Glutamatergic neuron (in vitro differentiated cells): ENCODE results near the gene MAT2B. TPM values are rescaled to one million over a fixed set of nuclear protein-coding genes. Genes with fewer than 3 reads are reported as not detected.

Experiments used
- DNase-seq: peaks from one replicate; pipeline ENCODE4 v3.0.0; 2022
- H3K27ac Mint-ChIP-seq: one replicate; pipeline ENCODE4 v1.8.0; 2020; ENCODE audit warnings: mild to moderate bottlenecking, mixed read lengths, inconsistent platforms; ENCODE audit not compliant: unreplicated experiment
- H3K27me3 Mint-ChIP-seq: one replicate; pipeline ENCODE4 v1.8.0; 2020; ENCODE audit warnings: mild to moderate bottlenecking, moderate library complexity, mixed read lengths, inconsistent platforms; ENCODE audit not compliant: unreplicated experiment
- H3K36me3 Mint-ChIP-seq: one replicate; pipeline ENCODE4 v1.8.0; 2020; ENCODE audit warnings: mild to moderate bottlenecking, mixed read lengths, inconsistent platforms; ENCODE audit not compliant: unreplicated experiment
- H3K4me1 Mint-ChIP-seq: one replicate; pipeline ENCODE4 v1.8.0; 2020; ENCODE audit warnings: mild to moderate bottlenecking, low read depth, mixed read lengths, inconsistent platforms; ENCODE audit not compliant: unreplicated experiment
- H3K4me3 Mint-ChIP-seq: one replicate; pipeline ENCODE4 v1.8.0; 2020; ENCODE audit warnings: mild to moderate bottlenecking, mixed read lengths, inconsistent platforms; ENCODE audit not compliant: unreplicated experiment
- H3K9me3 Mint-ChIP-seq: one replicate; pipeline ENCODE4 v1.8.0; 2020; ENCODE audit warnings: mild to moderate bottlenecking, moderate library complexity, mixed read lengths, inconsistent platforms; ENCODE audit not compliant: unreplicated experiment
- long read RNA-seq: library from polyadenylated mRNA; unstranded; transcript quantifications from one replicate; pipeline ENCODE4 v2.0.0, GENCODE V29; 2020; ENCODE audit not compliant: unreplicated experiment
- total RNA-seq: library from RNA; stranded (reverse); fragmentation: NEBNext Ultra II Directional; extraction: Animal tissue kit (Norgen Biotek cat#: 25700); gene quantifications from one replicate; pipeline ENCODE4 v1.2.1, GENCODE V29; 2021; ENCODE audit not compliant: unreplicated experiment
- TF ChIP-seq, protein P1 (sequence below): fragments of 200-600 bp; sonication (generic); IDR thresholded peaks from one replicate; pipeline ENCODE4 v1.5.0; 2021; ENCODE audit not compliant: partially characterized antibody, unreplicated experiment

Gene MAT2B
- total RNA-seq = 23.1 TPM
- long read RNA-seq, transcript MAT2B-202 (7 exons, 2,103 nt) = major isoform, 19 of 27 reads
- long read RNA-seq, partial matches to known transcripts = 3 of 27 reads
- long read RNA-seq, other reads (novel, unspliced or antisense) = 3 of 27 reads

DNA sequence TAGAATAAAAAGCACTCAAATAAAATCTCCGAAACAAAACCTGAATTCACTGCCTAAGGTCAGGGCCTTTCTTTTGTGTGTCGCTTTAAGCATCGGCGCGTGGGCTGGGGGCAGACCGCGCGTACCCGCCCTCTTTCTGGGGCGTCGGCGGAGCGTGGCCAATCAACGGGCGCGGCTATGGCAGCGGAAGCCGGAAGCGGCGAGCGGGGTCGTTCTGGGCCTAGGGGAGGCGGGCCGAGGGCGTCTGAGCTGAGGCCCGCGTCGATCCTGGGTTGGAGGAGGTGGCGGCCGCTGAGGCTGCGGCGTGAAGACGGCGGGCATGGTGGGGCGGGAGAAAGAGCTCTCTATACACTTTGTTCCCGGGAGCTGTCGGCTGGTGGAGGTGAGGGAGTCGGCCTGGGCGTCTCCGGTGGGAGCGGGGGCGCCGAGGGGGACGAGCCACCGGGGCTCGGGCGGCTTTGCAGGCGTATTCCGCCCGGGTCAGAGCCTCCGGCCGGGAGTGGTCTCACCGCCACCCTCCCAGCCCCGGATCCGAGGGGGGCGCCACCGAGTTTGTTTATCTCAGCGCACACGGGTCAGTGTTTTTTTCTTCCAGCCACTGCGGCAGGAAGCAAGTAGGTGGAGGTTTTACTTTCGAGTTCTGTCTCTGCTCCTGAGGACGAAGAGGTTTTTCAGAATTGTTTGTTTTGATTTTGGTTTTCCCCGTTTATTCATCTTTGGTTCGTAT is at the start of gene MAT2B:
Gene MAT2B (plus strand): TSS at position 252 of the 727 bp plus-strand sequence. CDS start 68 bp downstream, at position 320.
- DNase-seq = peak; percentile 97
- Mint-ChIP-seq H3K27ac (peak within 1 kb of the TSS; percentile 96), H3K27me3 (no peaks in the 10 kb centered on the region), H3K4me3 (peak within 1 kb of the TSS; percentile 90), H3K4me1 (peaks cover 7% of the 10 kb centered on the region), H3K36me3 (no peaks in the 10 kb centered on the region), H3K9me3 (peaks cover 13% of the 10 kb centered on the region)
- TF ChIP-seq, protein P1, sequence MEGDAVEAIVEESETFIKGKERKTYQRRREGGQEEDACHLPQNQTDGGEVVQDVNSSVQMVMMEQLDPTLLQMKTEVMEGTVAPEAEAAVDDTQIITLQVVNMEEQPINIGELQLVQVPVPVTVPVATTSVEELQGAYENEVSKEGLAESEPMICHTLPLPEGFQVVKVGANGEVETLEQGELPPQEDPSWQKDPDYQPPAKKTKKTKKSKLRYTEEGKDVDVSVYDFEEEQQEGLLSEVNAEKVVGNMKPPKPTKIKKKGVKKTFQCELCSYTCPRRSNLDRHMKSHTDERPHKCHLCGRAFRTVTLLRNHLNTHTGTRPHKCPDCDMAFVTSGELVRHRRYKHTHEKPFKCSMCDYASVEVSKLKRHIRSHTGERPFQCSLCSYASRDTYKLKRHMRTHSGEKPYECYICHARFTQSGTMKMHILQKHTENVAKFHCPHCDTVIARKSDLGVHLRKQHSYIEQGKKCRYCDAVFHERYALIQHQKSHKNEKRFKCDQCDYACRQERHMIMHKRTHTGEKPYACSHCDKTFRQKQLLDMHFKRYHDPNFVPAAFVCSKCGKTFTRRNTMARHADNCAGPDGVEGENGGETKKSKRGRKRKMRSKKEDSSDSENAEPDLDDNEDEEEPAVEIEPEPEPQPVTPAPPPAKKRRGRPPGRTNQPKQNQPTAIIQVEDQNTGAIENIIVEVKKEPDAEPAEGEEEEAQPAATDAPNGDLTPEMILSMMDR = peak; percentile 43

DNA sequence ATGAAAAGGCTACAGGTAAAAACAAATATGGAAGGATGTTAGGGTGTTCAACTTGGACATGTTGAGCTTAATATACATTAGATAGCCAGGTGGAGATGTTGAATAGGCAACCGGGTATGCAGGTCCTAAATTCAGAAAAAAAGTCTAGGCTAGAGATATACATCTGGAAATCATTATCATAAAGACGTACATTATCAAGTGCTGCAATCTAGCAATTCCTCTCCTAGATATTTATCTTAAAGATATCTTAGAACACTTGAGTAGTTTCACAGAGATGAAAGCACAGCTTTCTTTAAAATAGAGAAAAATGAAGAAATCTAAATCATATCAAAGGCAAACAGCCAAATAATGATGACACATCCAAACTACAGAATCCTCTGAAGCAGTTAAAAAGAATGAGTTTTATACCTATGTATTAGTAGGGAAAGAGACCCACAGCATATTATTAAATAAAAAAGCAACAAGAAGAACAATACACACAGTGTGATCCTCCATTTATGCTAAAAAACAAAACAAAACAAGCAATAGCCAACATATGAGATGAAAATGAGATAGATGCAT is 49.3 kb upstream of the MAT2B start:
- Mint-ChIP-seq H3K4me1 (peaks cover 4% of the 10 kb centered on the region), H3K36me3 (peaks cover 4% of the 10 kb centered on the region), H3K9me3 (peaks cover 8% of the 10 kb centered on the region), H3K27me3 (peaks cover 6% of the 10 kb centered on the region), H3K27ac (no peak overlapping the region), H3K4me3 (no peak overlapping the region)
- TF ChIP-seq, protein P1 = no peak
- no peak for DNase-seq

DNA sequence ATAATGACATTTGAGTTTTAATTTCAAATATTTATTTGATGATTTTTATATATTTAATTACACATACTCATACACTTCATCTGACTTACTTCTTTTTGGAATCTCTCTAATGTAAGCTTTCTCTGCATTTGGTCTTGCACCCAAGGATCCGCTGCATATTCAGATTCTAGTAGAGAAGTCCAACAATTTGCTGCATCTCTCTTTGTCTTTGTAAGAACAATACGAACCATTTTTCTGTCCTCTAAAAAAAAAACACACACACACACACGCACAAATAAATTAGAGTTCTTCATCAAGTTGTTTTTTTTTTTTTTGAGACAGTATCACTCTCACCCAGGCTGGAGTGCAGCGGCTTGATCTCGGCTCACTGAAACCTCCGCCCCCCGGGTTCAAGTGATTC is 48.6 kb upstream of the MAT2B start:
- H3K36me3 Mint-ChIP-seq = peaks cover 4% of the 10 kb centered on the region
- H3K4me3 Mint-ChIP-seq = no peak overlapping the region
- peaks cover 8% of the 10 kb centered on the region for H3K9me3 Mint-ChIP-seq
- peaks cover 6% of the 10 kb centered on the region for H3K27me3 Mint-ChIP-seq
- peaks cover 4% of the 10 kb centered on the region for H3K4me1 Mint-ChIP-seq
- H3K27ac Mint-ChIP-seq = no peak overlapping the region
- TF ChIP-seq, protein P1 = no peak
- DNase-seq = no peak

DNA sequence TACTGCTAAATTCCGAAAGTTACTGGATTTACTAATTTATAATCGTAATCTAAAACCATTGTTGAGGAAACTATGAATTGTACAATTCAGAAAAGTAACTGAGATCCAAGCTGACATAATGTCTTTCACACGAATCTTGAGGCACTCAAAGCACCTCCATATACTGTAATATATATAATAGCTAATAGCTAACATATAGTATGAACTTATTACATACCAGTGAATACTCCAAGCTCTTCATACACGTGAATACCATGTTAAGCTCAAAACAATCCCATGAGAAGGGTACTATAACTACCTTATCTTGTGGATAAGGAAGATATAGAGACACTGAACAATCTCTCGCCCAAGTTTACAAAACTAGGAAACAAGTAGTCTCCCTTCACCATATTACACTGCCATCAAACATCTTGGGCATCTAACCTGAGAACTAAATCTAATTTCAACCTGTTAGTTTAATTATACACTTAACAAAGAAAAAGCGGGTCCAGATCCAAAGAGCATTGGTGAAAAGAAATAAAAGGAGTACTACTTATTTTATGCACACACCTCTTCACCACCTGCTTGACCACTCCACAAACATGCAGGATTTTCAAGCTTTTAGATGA is 46.5 kb upstream of the MAT2B start:
- TF ChIP-seq, protein P1 = no peak
- H3K9me3 Mint-ChIP-seq = peaks cover 8% of the 10 kb centered on the region
- H3K27me3 Mint-ChIP-seq = peaks cover 6% of the 10 kb centered on the region
- peaks cover 4% of the 10 kb centered on the region for H3K4me1 Mint-ChIP-seq
- no peak for DNase-seq
- H3K4me3 Mint-ChIP-seq = peak overlapping the region; percentile 99
- peaks cover 4% of the 10 kb centered on the region for H3K36me3 Mint-ChIP-seq
- peak overlapping the region; percentile 96 for H3K27ac Mint-ChIP-seq
